GM18870 (cell line): ENCODE results near the gene WNT16.

Source experiments
- ATAC-seq: cut with Tn5 transposase; IDR thresholded peaks from one replicate; pipeline ENCODE4 v1.9.1; 2021; ENCODE audit warnings: moderate library complexity; ENCODE audit not compliant: unreplicated experiment

WNT16 gene

GRCh38 chr7:121342631-121343030, 13.8 kb downstream of the WNT16 start:
- no peak for ATAC-seq

- no peak for ATAC-seq
Measured at GRCh38 chr7:121343302-121343701, 14.5 kb downstream of the WNT16 start.

- no peak for ATAC-seq
Measured at GRCh38 chr7:121344093-121344492, 15.3 kb downstream of the WNT16 start.

GRCh38 chr7:121344497-121344896, 15.7 kb downstream of the WNT16 start:
- no peak for ATAC-seq

GRCh38 chr7:121351682-121352081, 22.9 kb downstream of the WNT16 start:
- no peak for ATAC-seq

GRCh38 chr7:121352323-121352722, 23.5 kb downstream of the WNT16 start:
- peak; percentile 66 for ATAC-seq

GRCh38 chr7:121355574-121355973, 26.8 kb downstream of the WNT16 start:
- ATAC-seq = no peak

- no peak for ATAC-seq
Measured at GRCh38 chr7:121360564-121360963, 31.8 kb downstream of the WNT16 start.

GRCh38 chr7:121366852-121367431, 38.1 kb downstream of the WNT16 start:
- ATAC-seq = no peak

- peak; percentile 42 for ATAC-seq
Measured at GRCh38 chr7:121369462-121369861, 40.7 kb downstream of the WNT16 start.

GRCh38 chr7:121371367-121371766, 42.6 kb downstream of the WNT16 start:
- ATAC-seq = no peak

GRCh38 chr7:121371883-121372282, 43.1 kb downstream of the WNT16 start:
- ATAC-seq = no peak

- peak; percentile 92 for ATAC-seq
Measured at GRCh38 chr7:121372376-121373010, 43.7 kb downstream of the WNT16 start.

- no peak for ATAC-seq
Measured at GRCh38 chr7:121373177-121373576, 44.4 kb downstream of the WNT16 start.

- no peak for ATAC-seq
Measured at GRCh38 chr7:121376979-121377378, 48.2 kb downstream of the WNT16 start.

GRCh38 chr7:121379930-121380329, 51.1 kb downstream of the WNT16 start:
- ATAC-seq = no peak

GRCh38 chr7:121382473-121382872, 53.7 kb downstream of the WNT16 start:
- no peak for ATAC-seq

- ATAC-seq = no peak
Measured at GRCh38 chr7:121383235-121383910, 54.6 kb downstream of the WNT16 start.

GRCh38 chr7:121384265-121384664, 55.5 kb downstream of the WNT16 start:
- ATAC-seq = no peak

GRCh38 chr7:121385056-121385799, 56.4 kb downstream of the WNT16 start:
- no peak for ATAC-seq

- ATAC-seq = peak; percentile 96
Measured at GRCh38 chr7:121385800-121386179, 57.0 kb downstream of the WNT16 start.

- ATAC-seq = no peak
Measured at GRCh38 chr7:121388950-121389349, 60.1 kb downstream of the WNT16 start.
